RCC 7860 (cell line): Measurements from ENCODE around the gene CTXND1.

Experiments
- DNase-seq: peaks from one replicate; pipeline ENCODE4 v3.0.0-alpha.2; 2015; ENCODE audit warnings: low spot score
- FAIRE-seq: peaks from 2 replicates; lab custom pipeline; 2012; peaks lifted over from hg19 to GRCh38; lab: Jason Lieb, UNC

CTXND1 gene

GRCh38 chr15:80183306-80183705 lies 68.7 kb downstream of the CTXND1 start:
- no peak for FAIRE-seq

GRCh38 chr15:80182611-80183261 lies 69.3 kb downstream of the CTXND1 start:
- no peak for FAIRE-seq
- no peak for DNase-seq

More at GRCh38 chr15:80183306-80183705, 68.7 kb downstream of the CTXND1 start:
- DNase-seq, result no peak

GRCh38 chr15:80180986-80181385 lies 71.0 kb downstream of the CTXND1 start:
- DNase-seq, result no peak
- FAIRE-seq, result no peak

- DNase-seq (no peak), FAIRE-seq (no peak)
Measured at GRCh38 chr15:80180468-80180867, 71.5 kb downstream of the CTXND1 start.

- no peak for FAIRE-seq
Measured at GRCh38 chr15:80179935-80180334, 72.1 kb downstream of the CTXND1 start.

GRCh38 chr15:80179025-80179759 lies 72.8 kb downstream of the CTXND1 start:
- peak; percentile 91 for DNase-seq
- peak; percentile 98 for FAIRE-seq

More at GRCh38 chr15:80179935-80180334, 72.1 kb downstream of the CTXND1 start:
- no peak for DNase-seq

- DNase-seq, result no peak
- FAIRE-seq, result no peak
Measured at GRCh38 chr15:80177156-80177555, 74.9 kb downstream of the CTXND1 start.

GRCh38 chr15:80176443-80176842 lies 75.6 kb downstream of the CTXND1 start:
- DNase-seq, result no peak
- FAIRE-seq, result no peak

- no peak for FAIRE-seq
- no peak for DNase-seq
Measured at GRCh38 chr15:80175436-80175835, 76.6 kb downstream of the CTXND1 start.

GRCh38 chr15:80174017-80174746 lies 77.8 kb downstream of the CTXND1 start:
- FAIRE-seq (no peak), DNase-seq (no peak)

- no peak for FAIRE-seq
Measured at GRCh38 chr15:80173022-80173759, 78.8 kb downstream of the CTXND1 start.

GRCh38 chr15:80172401-80172800 lies 79.6 kb downstream of the CTXND1 start:
- DNase-seq, result no peak
- FAIRE-seq, result no peak

More at GRCh38 chr15:80173022-80173759, 78.8 kb downstream of the CTXND1 start:
- DNase-seq, result peak; percentile 32

- FAIRE-seq, result no peak
Measured at GRCh38 chr15:80171787-80172186, 80.2 kb downstream of the CTXND1 start.

GRCh38 chr15:80170596-80170995 lies 81.4 kb downstream of the CTXND1 start:
- FAIRE-seq (no peak), DNase-seq (no peak)

More at GRCh38 chr15:80171787-80172186, 80.2 kb downstream of the CTXND1 start:
- DNase-seq, result no peak

- DNase-seq (no peak), FAIRE-seq (no peak)
Measured at GRCh38 chr15:80169768-80170357, 82.2 kb downstream of the CTXND1 start.

GRCh38 chr15:80168421-80168820 lies 83.6 kb downstream of the CTXND1 start:
- no peak for FAIRE-seq
- no peak for DNase-seq

- FAIRE-seq, result no peak
- DNase-seq, result no peak
Measured at GRCh38 chr15:80167936-80168335, 84.1 kb downstream of the CTXND1 start.

- DNase-seq, result no peak
- FAIRE-seq, result no peak
Measured at GRCh38 chr15:80163897-80164296, 88.1 kb downstream of the CTXND1 start.

GRCh38 chr15:80163217-80163616 lies 88.8 kb downstream of the CTXND1 start:
- FAIRE-seq (no peak), DNase-seq (no peak)

- DNase-seq (no peak), FAIRE-seq (no peak)
Measured at GRCh38 chr15:80162059-80162554, 89.9 kb downstream of the CTXND1 start.
